ENCODE results near the gene HOXB13. TPM values are rescaled to one million over a fixed set of nuclear protein-coding genes. Genes with fewer than 3 reads are reported as not detected.

HOXB13 gene
- total RNA-seq, 5 donors from 2014 or later (not counting 1 experiment from before 2014, with no cell fraction given): 0.13 TPM; not detected in 4

- POLR2A ChIA-PET: interaction anchor here in 1 of 2 donors (0.5 kb wide), 1 partner anchor 57 kb away, joined by 4 read pairs; no protein-coding TSS in a partner anchor
- H3K4me3 Mint-ChIP-seq: peak overlapping the region in 1 of 3 donors; percentile 28
- peaks cover 38 to 46% (median 45%) of the 10 kb centered on the region in 3 donors for H3K4me1 Mint-ChIP-seq
These were observed 8.1 kb downstream of the HOXB13 start for GRCh38 chr17:48720266-48721008.

GRCh38 chr17:48719642-48720265 is 8.8 kb downstream of the HOXB13 start:
- ChIA-PET CTCF (interaction anchor here in 1 of 2 donors (0.6 kb wide), 1 partner anchor 95 kb away, joined by 8 read pairs; no protein-coding TSS in a partner anchor), POLR2A (interaction anchor here in 1 of 2 donors (0.5 kb wide), 1 partner anchor 57 kb away, joined by 4 read pairs; no protein-coding TSS in a partner anchor)
- ATAC-seq (replicated peaks in 1 of 4): no peak
- Histone ChIP-seq H3K9me3 (no peaks in the 10 kb centered on the region), H3K36me3 (ENCODE audit: control insufficient read depth in 2 of 2, extremely low read depth in 1 of 2, insufficient read depth in 1 of 2, low read length in 1 of 2) (no peaks in the 10 kb centered on the region), H3K4me3 (ENCODE audit: control insufficient read depth in 1 of 2, extremely low read depth in 1 of 2, low read length in 1 of 2) (peak overlapping the region in 1 of 2 donors; percentile 48), H3K27me3 (replicated peaks in 1 of 2; ENCODE audit: control insufficient read depth in 2 of 2, extremely low read depth in 1 of 2, insufficient read depth in 2 of 2, low read length in 1 of 2) (peaks cover 23 to 85% of the 10 kb centered on the region in 2 experiments), H3K27ac (ENCODE audit: low read length) (no peak overlapping the region), H3K4me1 (ENCODE audit: control insufficient read depth in 1 of 2, extremely low read depth in 1 of 2, insufficient read depth in 2 of 2, low read length in 2 of 2) (peaks cover 5 to 45% of the 10 kb centered on the region in 2 experiments)
- H3K27ac Mint-ChIP-seq: peak overlapping the region in 1 of 2 donors; percentile 67
- peaks cover 33 to 40% (median 40%) of the 10 kb centered on the region in 3 donors for H3K4me1 Mint-ChIP-seq
- H3K36me3 Mint-ChIP-seq: no peaks in the 10 kb centered on the region
- WGBS (ENCODE audit: insufficient coverage): 23% methylated on average over 22 of the region's 37 CpGs
- H3K4me3 Mint-ChIP-seq: peak overlapping the region in 1 of 3 donors; percentile 59
- no peaks in the 10 kb centered on the region for H3K9me3 Mint-ChIP-seq
- DNase-seq: peak in 1 of 35 experiments; percentile 28
- peaks cover 56 to 89% of the 10 kb centered on the region in 2 donors for H3K27me3 Mint-ChIP-seq

More at GRCh38 chr17:48720266-48721008, 8.1 kb downstream of the HOXB13 start:
- DNase-seq (no peak), ATAC-seq (replicated peaks in 1 of 4) (no peak)
- Histone ChIP-seq H3K36me3 (ENCODE audit: control insufficient read depth in 2 of 2, extremely low read depth in 1 of 2, insufficient read depth in 1 of 2, low read length in 1 of 2) (no peaks in the 10 kb centered on the region), H3K4me1 (ENCODE audit: control insufficient read depth in 1 of 2, extremely low read depth in 1 of 2, insufficient read depth in 2 of 2, low read length in 2 of 2) (peaks cover 5 to 52% of the 10 kb centered on the region in 2 experiments), H3K4me3 (ENCODE audit: control insufficient read depth in 1 of 2, extremely low read depth in 1 of 2, low read length in 1 of 2) (no peak overlapping the region), H3K27ac (ENCODE audit: low read length) (no peak overlapping the region), H3K9me3 (no peaks in the 10 kb centered on the region), H3K27me3 (replicated peaks in 1 of 2; ENCODE audit: control insufficient read depth in 2 of 2, extremely low read depth in 1 of 2, insufficient read depth in 2 of 2, low read length in 1 of 2) (peaks cover 26 to 88% of the 10 kb centered on the region in 2 experiments)
- Mint-ChIP-seq H3K36me3 (no peaks in the 10 kb centered on the region), H3K27ac (peak overlapping the region; percentile 59 to 67), H3K27me3 (peaks cover 56 to 91% of the 10 kb centered on the region in 2 donors), H3K9me3 (no peaks in the 10 kb centered on the region)
- 22% methylated on average over 4 of the region's 11 CpGs for WGBS (ENCODE audit: insufficient coverage)
- CTCF ChIA-PET: interaction anchor here in 1 of 2 donors (0.6 kb wide), 1 partner anchor 157 kb away, joined by 4 read pairs; no protein-coding TSS in a partner anchor

DNA sequence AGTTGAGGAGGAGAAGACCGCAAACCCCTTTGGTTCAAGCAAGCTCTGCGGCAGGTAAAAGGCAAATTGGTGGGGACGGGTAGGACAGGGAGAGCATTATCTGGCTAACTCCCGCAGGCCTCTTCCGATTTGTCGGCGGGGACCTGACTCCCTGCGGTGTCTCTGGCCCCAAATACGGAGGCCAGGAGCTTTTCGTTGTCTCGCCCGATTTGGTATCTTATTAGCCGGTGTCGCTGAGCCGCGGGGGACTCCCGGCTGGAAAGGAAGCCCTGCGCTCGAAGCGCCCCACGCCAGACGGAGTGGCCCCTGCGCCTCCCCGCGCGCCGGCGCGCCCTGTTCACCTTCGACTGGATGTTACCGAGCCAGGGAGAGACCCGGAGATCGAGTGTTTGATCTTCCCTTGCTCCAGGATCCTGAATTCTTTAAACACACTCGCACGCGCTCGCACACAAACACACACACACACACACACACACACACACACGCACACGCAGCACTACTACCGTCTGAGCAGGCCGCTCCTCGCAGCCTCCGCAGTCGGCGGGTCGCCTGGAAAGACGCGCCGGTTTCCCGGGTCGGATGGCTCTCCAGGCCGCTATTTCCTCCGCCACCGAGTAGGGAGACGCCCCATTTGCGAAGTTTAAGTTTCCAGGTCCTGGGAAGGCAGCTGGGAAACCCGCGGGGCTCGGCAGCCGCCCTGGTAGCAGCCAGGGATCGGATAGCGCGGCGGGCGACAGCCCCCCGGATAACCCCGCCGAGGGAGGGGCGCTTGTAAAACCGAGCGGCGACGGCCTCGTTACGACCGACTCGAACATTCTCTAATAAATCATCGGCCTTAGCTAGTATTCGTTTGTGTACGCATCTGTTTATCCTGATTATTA is 9.5 kb downstream of the HOXB13 start:
- peak in 1 of 35 experiments; percentile 30 for DNase-seq
- H3K27me3 Mint-ChIP-seq: peaks cover 54 to 89% of the 10 kb centered on the region in 2 donors
- POLR2A ChIA-PET: no interaction called here
- no peak overlapping the region for H3K27ac Mint-ChIP-seq
- H3K9me3 Mint-ChIP-seq: no peaks in the 10 kb centered on the region
- peaks cover 23 to 82% of the 10 kb centered on the region in 2 experiments for H3K27me3 ChIP-seq (replicated peaks in 1 of 2; ENCODE audit: control insufficient read depth in 2 of 2, extremely low read depth in 1 of 2, insufficient read depth in 2 of 2, low read length in 1 of 2)
- WGBS (ENCODE audit: insufficient coverage): 9% methylated on average over 65 of the region's 80 CpGs
- H3K4me1 Mint-ChIP-seq: peaks cover 26 to 33% (median 32%) of the 10 kb centered on the region in 3 donors
- H3K9me3 ChIP-seq: no peaks in the 10 kb centered on the region
- no peak overlapping the region for H3K27ac ChIP-seq (ENCODE audit: low read length)
- CTCF ChIA-PET: interaction anchor here (0.6 to 0.7 kb wide), 2 partner anchors 95 to 1152 kb away, joined by 6 to 8 read pairs; no protein-coding TSS in a partner anchor
- peak overlapping the region in 1 of 2 donors; percentile 48 for H3K4me3 ChIP-seq (ENCODE audit: control insufficient read depth in 1 of 2, extremely low read depth in 1 of 2, low read length in 1 of 2)
- H3K36me3 Mint-ChIP-seq: no peaks in the 10 kb centered on the region
- peak in 3 of 4 experiments; percentile 30 to 54 (median 38) for ATAC-seq (replicated peaks in 1 of 4)
- H3K36me3 ChIP-seq (ENCODE audit: control insufficient read depth in 2 of 2, extremely low read depth in 1 of 2, insufficient read depth in 1 of 2, low read length in 1 of 2): no peaks in the 10 kb centered on the region
- H3K4me3 Mint-ChIP-seq: peak overlapping the region in 2 of 3 donors; percentile 17 to 59
- peaks cover 5 to 37% of the 10 kb centered on the region in 2 experiments for H3K4me1 ChIP-seq (ENCODE audit: control insufficient read depth in 1 of 2, extremely low read depth in 1 of 2, insufficient read depth in 2 of 2, low read length in 2 of 2)

DNA sequence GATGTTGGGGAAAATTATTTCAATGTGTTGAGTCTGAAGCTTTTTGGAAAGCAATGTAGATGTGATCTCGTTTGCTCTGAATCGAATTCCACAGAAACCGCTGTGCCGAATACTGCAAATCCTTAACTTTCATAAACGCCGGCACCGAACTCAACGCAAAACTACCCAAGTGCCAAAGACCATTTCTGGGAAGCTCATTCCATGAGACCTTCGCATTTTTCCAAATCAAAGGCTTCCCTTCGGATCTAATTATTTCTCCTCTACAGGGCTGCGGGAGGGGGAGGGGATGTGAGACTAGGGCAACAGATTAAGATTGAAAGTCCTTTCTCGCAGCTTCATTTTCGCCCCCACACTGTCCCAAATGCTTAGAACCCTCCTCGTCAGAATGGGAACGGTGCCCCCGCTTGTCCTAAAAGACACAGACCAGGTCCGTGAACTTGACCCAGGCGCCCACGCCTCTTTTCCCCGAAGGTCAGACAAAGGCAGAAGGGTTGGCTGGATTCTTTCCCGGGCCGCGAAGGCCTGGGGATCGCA is 10.3 kb downstream of the HOXB13 start:
- Histone ChIP-seq H3K4me3 (ENCODE audit: control insufficient read depth in 1 of 2, extremely low read depth in 1 of 2, low read length in 1 of 2) (peak overlapping the region in 1 of 2 donors; percentile 48), H3K27me3 (replicated peaks in 1 of 2; ENCODE audit: control insufficient read depth in 2 of 2, extremely low read depth in 1 of 2, insufficient read depth in 2 of 2, low read length in 1 of 2) (peaks cover 23 to 83% of the 10 kb centered on the region in 2 experiments), H3K27ac (ENCODE audit: low read length) (no peak overlapping the region), H3K9me3 (no peaks in the 10 kb centered on the region), H3K36me3 (ENCODE audit: control insufficient read depth in 2 of 2, extremely low read depth in 1 of 2, insufficient read depth in 1 of 2, low read length in 1 of 2) (no peaks in the 10 kb centered on the region), H3K4me1 (ENCODE audit: control insufficient read depth in 1 of 2, extremely low read depth in 1 of 2, insufficient read depth in 2 of 2, low read length in 2 of 2) (peaks cover 2 to 30% of the 10 kb centered on the region in 2 experiments)
- Mint-ChIP-seq H3K4me1 (peaks cover 19 to 26% (median 25%) of the 10 kb centered on the region in 3 donors), H3K9me3 (no peaks in the 10 kb centered on the region), H3K27me3 (peaks cover 54 to 89% of the 10 kb centered on the region in 2 donors), H3K4me3 (peak overlapping the region in 1 of 3 donors; percentile 59), H3K27ac (no peak overlapping the region), H3K36me3 (no peaks in the 10 kb centered on the region)
- DNase-seq: peak in 1 of 35 experiments; percentile 24
- ChIA-PET CTCF (interaction anchor here (0.5 to 0.7 kb wide), 2 partner anchors 30 to 1151 kb away, joined by 3 to 6 read pairs; no protein-coding TSS in a partner anchor), POLR2A (interaction anchor here in 1 of 2 donors (0.7 kb wide), 1 partner anchor 21 kb away, joined by 3 read pairs; no protein-coding TSS in a partner anchor)
- no peak for ATAC-seq (replicated peaks in 1 of 4)
- 7% methylated on average over 6 of the region's 24 CpGs for WGBS (ENCODE audit: insufficient coverage)

GRCh38 chr17:48717367-48718226 is 11.0 kb downstream of the HOXB13 start:
- Histone ChIP-seq H3K27ac (ENCODE audit: low read length) (no peak overlapping the region), H3K36me3 (ENCODE audit: control insufficient read depth in 2 of 2, extremely low read depth in 1 of 2, insufficient read depth in 1 of 2, low read length in 1 of 2) (no peaks in the 10 kb centered on the region), H3K27me3 (replicated peaks in 1 of 2; ENCODE audit: control insufficient read depth in 2 of 2, extremely low read depth in 1 of 2, insufficient read depth in 2 of 2, low read length in 1 of 2) (peaks cover 23 to 83% of the 10 kb centered on the region in 2 experiments), H3K9me3 (no peaks in the 10 kb centered on the region), H3K4me3 (ENCODE audit: control insufficient read depth in 1 of 2, extremely low read depth in 1 of 2, low read length in 1 of 2) (no peak overlapping the region), H3K4me1 (ENCODE audit: control insufficient read depth in 1 of 2, extremely low read depth in 1 of 2, insufficient read depth in 2 of 2, low read length in 2 of 2) (peaks cover 2 to 23% of the 10 kb centered on the region in 2 experiments)
- ChIA-PET POLR2A (interaction anchor here (0.5 to 0.7 kb wide), 3 partner anchors 21 to 169 kb away, joined by 3 to 9 read pairs (median 3); no protein-coding TSS in a partner anchor), CTCF (interaction anchor here (0.5 to 1.1 kb wide), 5 partner anchors 9 to 1150 kb away, joined by 3 to 6 read pairs (median 3); no protein-coding TSS in a partner anchor)
- peaks cover 55 to 88% of the 10 kb centered on the region in 2 donors for H3K27me3 Mint-ChIP-seq
- H3K4me1 Mint-ChIP-seq: peaks cover 16 to 22% (median 20%) of the 10 kb centered on the region in 3 donors
- H3K36me3 Mint-ChIP-seq: no peaks in the 10 kb centered on the region
- peak overlapping the region in 1 of 2 donors; percentile 70 for H3K27ac Mint-ChIP-seq
- peak overlapping the region in 1 of 3 donors; percentile 59 for H3K4me3 Mint-ChIP-seq
- H3K9me3 Mint-ChIP-seq: no peaks in the 10 kb centered on the region
- WGBS (ENCODE audit: insufficient coverage): 7% methylated on average over 3 of the region's 10 CpGs
- ATAC-seq (replicated peaks in 1 of 4): no peak
- DNase-seq: no peak
